ENCODE data around the gene SCLT1. TPM values are rescaled to one million over a fixed set of nuclear protein-coding genes. Genes with fewer than 3 reads are reported as not detected.

The SCLT1 gene
- total and polyA plus RNA-seq, 2 of the 8 experiments (the other 6 are each of a cell fraction or from before 2014, with no cell fraction given) = 4.8 to 13.1 TPM

GRCh38 chr4:128913228-128913627, 180.1 kb downstream of the SCLT1 start:
- H4K5ac ChIP-seq (ENCODE audit: insufficient read length, low read depth, low read length) = no peak overlapping the region
- H4K91ac ChIP-seq (replicated peaks; ENCODE audit: insufficient read length, low read length) = no peak overlapping the region
- H2BK12ac ChIP-seq (ENCODE audit: low read depth, low read length) = no peak overlapping the region
- H3K23ac ChIP-seq (ENCODE audit: insufficient read length) = no peak overlapping the region
- no peak overlapping the region for H3K9ac ChIP-seq (replicated peaks in 1 of 4; ENCODE audit: extremely low read depth in 1 of 4, low read depth in 3 of 4, low read length in 3 of 4)
- TF ChIP-seq CEBPB (IDR thresholded peaks at IDR 0.05; ENCODE audit: low read depth, low read length) (no peak), KDM4A (IDR thresholded peaks at IDR 0.05; ENCODE audit: low read depth, low read length, severe bottlenecking) (no peak), BACH1 (IDR thresholded peaks at IDR 0.05; ENCODE audit: low read length) (no peak), SIRT6 (IDR thresholded peaks at IDR 0.05; ENCODE audit: low read length) (no peak)
- no peak overlapping the region for H3K18ac ChIP-seq (ENCODE audit: extremely low read depth, low read length)
- H3K4me3 ChIP-seq (ENCODE audit: extremely low read depth in 1 of 4, insufficient read depth in 2 of 4, low read depth in 3 of 4, low read length in 4 of 4) = no peak overlapping the region
- no peak overlapping the region for H3K27ac ChIP-seq (ENCODE audit: low read depth, low read length)
- ChIA-PET CTCF (ENCODE audit: partially characterized antibody) (no interaction called here), POLR2A (ENCODE audit: partially characterized antibody) (no interaction called here)
- no peaks in the 10 kb centered on the region for H3K27me3 ChIP-seq (replicated peaks in 1 of 4; ENCODE audit: control insufficient read depth in 3 of 4, extremely low read depth in 1 of 4, insufficient read depth in 3 of 4, low read length in 3 of 4)
- H3K14ac ChIP-seq (ENCODE audit: insufficient read length) = no peak overlapping the region
- H2AFZ ChIP-seq (ENCODE audit: low read length) = no peak overlapping the region
- H4K8ac ChIP-seq (ENCODE audit: extremely low read depth, insufficient read depth, low read length) = no peak overlapping the region
- no peaks in the 10 kb centered on the region for H3K4me1 ChIP-seq (replicated peaks in 1 of 4; ENCODE audit: control insufficient read depth in 3 of 4, insufficient read depth in 4 of 4, low read length in 3 of 4)
- H4K20me1 ChIP-seq (replicated peaks in 1 of 2; ENCODE audit: control insufficient read depth in 1 of 2, insufficient read depth in 2 of 2, low read length in 2 of 2) = no peaks in the 10 kb centered on the region
- no peaks in the 10 kb centered on the region for H3K9me3 ChIP-seq (ENCODE audit: insufficient read depth in 2 of 2, low read depth in 1 of 2, low read length in 1 of 2)
- no peak overlapping the region for H2BK15ac ChIP-seq (ENCODE audit: low read length)
- no peak overlapping the region for H3K56ac ChIP-seq (replicated peaks; ENCODE audit: insufficient read length, low read depth, low read length)
- no peaks in the 10 kb centered on the region for H3K79me2 ChIP-seq (ENCODE audit: control insufficient read depth in 1 of 2, insufficient read depth in 2 of 2, low read length in 2 of 2)
- no peak overlapping the region for H2BK120ac ChIP-seq (replicated peaks; ENCODE audit: low read depth, low read length)
- H3K79me1 ChIP-seq (ENCODE audit: low read depth, low read length) = no peaks in the 10 kb centered on the region
- H3K4ac ChIP-seq (replicated peaks; ENCODE audit: insufficient read length, low read depth, low read length) = no peak overlapping the region
- H2AK5ac ChIP-seq (ENCODE audit: low read depth, low read length) = no peak overlapping the region
- no peaks in the 10 kb centered on the region for H3K36me3 ChIP-seq (ENCODE audit: control insufficient read depth in 2 of 4, insufficient read depth in 4 of 4, low read length in 3 of 4)
- WGBS, 2 experiments (ENCODE audit: extremely low coverage in 1 of 2, insufficient coverage in 1 of 2, insufficient read length in 1 of 2, insufficient replicate concordance in 2 of 2, low coverage in 1 of 2, low lambda C conversion rate in 2 of 2, missing lambda C conversion rate in 1 of 2) = 88% methylated on average over 1 of the region's 1 CpG; no CpG with 5 or more reads in 1 of the 2 experiments
- no peaks in the 10 kb centered on the region for H3K23me2 ChIP-seq (ENCODE audit: low read depth, low read length)
- H2BK5ac ChIP-seq (ENCODE audit: low read depth, low read length) = no peak overlapping the region
- no peak overlapping the region for H2BK20ac ChIP-seq (ENCODE audit: low read length)
- no peak overlapping the region for H3K4me2 ChIP-seq (ENCODE audit: insufficient read depth in 1 of 2, low read depth in 2 of 2, low read length in 2 of 2)
- no peak for DNase-seq (ENCODE audit: low read depth in 1 of 2, low spot score in 2 of 2)
- FAIRE-seq = no peak

Measured in H1 (cell line).